ENCODE results near the gene LMNB1.

Gene LMNB1

GRCh38 chr5:126872561-126873354, 95.8 kb downstream of the LMNB1 start:
- Histone ChIP-seq H3K36me3 (ENCODE audit: control insufficient read depth in 2 of 2, insufficient read depth in 1 of 2, low read length in 2 of 2) (no peaks in the 10 kb centered on the region), H3K4me1 (ENCODE audit: control insufficient read depth, insufficient read depth, low read length) (peaks cover 14% of the 10 kb centered on the region), H3K9me3 (ENCODE audit: control insufficient read depth, insufficient read depth, low read depth, low read length) (no peaks in the 10 kb centered on the region), H3K4me3 (ENCODE audit: low read depth, low read length) (no peak overlapping the region), H3K27ac (ENCODE audit: extremely low read depth, low read depth, low read length) (no peak overlapping the region)
- TF ChIP-seq ZNF600 (tag by site-specific recombination; IDR thresholded peaks at IDR 0.05), result peak; percentile 74
- no peak for TF ChIP-seq ATF2 (tag by site-specific recombination; IDR thresholded peaks at IDR 0.05; ENCODE audit: low read depth)
- ChIA-PET CTCF (interaction anchor here (0.7 kb wide), 1 partner anchor 374 kb away, joined by 4 read pairs; no protein-coding TSS in a partner anchor), POLR2A (no interaction called here)

GRCh38 chr5:126875303-126875785, 98.4 kb downstream of the LMNB1 start:
- ChIA-PET CTCF (interaction anchor here (0.8 kb wide), 1 partner anchor 93 kb away, joined by 3 read pairs; no protein-coding TSS in a partner anchor), POLR2A (interaction anchor here (1.1 to 1.3 kb wide), 2 partner anchors 8 to 98 kb away, joined by 3 to 4 read pairs; no protein-coding TSS in a partner anchor)
- Histone ChIP-seq H3K4me3 (ENCODE audit: low read depth, low read length) (no peak overlapping the region), H3K9me3 (ENCODE audit: control insufficient read depth, insufficient read depth, low read depth, low read length) (no peaks in the 10 kb centered on the region), H3K27ac (ENCODE audit: extremely low read depth, low read depth, low read length) (peak overlapping the region; percentile 64; the same call in 1 of the 2 replicates), H3K36me3 (ENCODE audit: control insufficient read depth in 2 of 2, insufficient read depth in 1 of 2, low read length in 2 of 2) (no peaks in the 10 kb centered on the region), H3K4me1 (ENCODE audit: control insufficient read depth, insufficient read depth, low read length) (peaks cover 14% of the 10 kb centered on the region)
- TF ChIP-seq RBAK (tag by site-specific recombination; IDR thresholded peaks at IDR 0.05), result no peak
- peak; percentile 79 for TF ChIP-seq ZNF2 (tag by site-specific recombination; IDR thresholded peaks at IDR 0.05)
- TF ChIP-seq SCRT2 (tag by site-specific recombination; IDR thresholded peaks at IDR 0.05), result no peak
- no peak for TF ChIP-seq ATF2 (tag by site-specific recombination; IDR thresholded peaks at IDR 0.05; ENCODE audit: low read depth)
- no peak for TF ChIP-seq ZNF239 (tag by site-specific recombination; IDR thresholded peaks at IDR 0.05)
- no peak for TF ChIP-seq ZBTB48 (tag by site-specific recombination; IDR thresholded peaks at IDR 0.05)
- no peak for TF ChIP-seq ZNF138 (tag by site-specific recombination; IDR thresholded peaks at IDR 0.05; ENCODE audit: borderline replicate concordance)
- TF ChIP-seq ZNF449 (tag by site-specific recombination; IDR thresholded peaks at IDR 0.05), result no peak
- TF ChIP-seq ZNF704 (tag by site-specific recombination; IDR thresholded peaks at IDR 0.05), result no peak
- no peak for TF ChIP-seq ZNF221 (tag by site-specific recombination; IDR thresholded peaks at IDR 0.05; ENCODE audit: borderline replicate concordance)
- TF ChIP-seq ZNF18 (tag by site-specific recombination; IDR thresholded peaks at IDR 0.05), result peak; percentile 60; the same call in 1 of the 2 replicates
- TF ChIP-seq ZNF830 (tag by site-specific recombination; IDR thresholded peaks at IDR 0.05; ENCODE audit: low read depth), result no peak
- TF ChIP-seq ZNF112 (tag by site-specific recombination; IDR thresholded peaks at IDR 0.05), result no peak
- TF ChIP-seq TCF7L2 (IDR thresholded peaks at IDR 0.05; ENCODE audit: borderline replicate concordance, low read depth, low read length), result peak; percentile 78; the same call in 1 of the 2 replicates
- TF ChIP-seq ZNF658 (tag by site-specific recombination; IDR thresholded peaks at IDR 0.05), result no peak
- TF ChIP-seq KLF9 (tag by site-specific recombination; IDR thresholded peaks at IDR 0.05; ENCODE audit: low read depth), result peak; percentile 46; the same call in 1 of the 2 replicates
- TF ChIP-seq ZNF626 (tag by site-specific recombination; IDR thresholded peaks at IDR 0.05), result no peak
- no peak for TF ChIP-seq PBX3 (CRISPR knock-in tag; IDR thresholded peaks at IDR 0.05)
- no peak for TF ChIP-seq ZNF292 (tag by site-specific recombination; IDR thresholded peaks at IDR 0.05; ENCODE audit: borderline replicate concordance, low read depth)
- no peak for TF ChIP-seq ZNF114 (tag by site-specific recombination; IDR thresholded peaks at IDR 0.05)
- peak; percentile 76 for TF ChIP-seq ZNF19 (tag by site-specific recombination; IDR thresholded peaks at IDR 0.05; ENCODE audit: low read depth)
- TF ChIP-seq ZNF354C (tag by site-specific recombination; IDR thresholded peaks at IDR 0.05; ENCODE audit: borderline replicate concordance, low read depth), result no peak
- TF ChIP-seq ZNF776 (tag by site-specific recombination; IDR thresholded peaks at IDR 0.05; ENCODE audit: borderline replicate concordance), result no peak
- no peak for TF ChIP-seq ZNF777 (tag by site-specific recombination; IDR thresholded peaks at IDR 0.05; ENCODE audit: borderline replicate concordance)
